ENCODE data around the gene RHEB. TPM values are rescaled to one million over a fixed set of nuclear protein-coding genes. Genes with fewer than 3 reads are reported as not detected.

RHEB gene
- total and polyA plus RNA-seq, 2 of the 4 experiments (the other 2 are of a cell fraction) = 19.7 to 67.2 TPM

GRCh38 chr7:151452680-151453325 is 66.9 kb downstream of the RHEB start:
- H4K5ac ChIP-seq (ENCODE audit: low read depth, low read length) = no peak overlapping the region
- no peak overlapping the region for H2AFZ ChIP-seq (replicated peaks; ENCODE audit: low read length, poor library complexity)
- H3K9me3 ChIP-seq (ENCODE audit: control insufficient read depth, insufficient read depth, low read length) = no peaks in the 10 kb centered on the region
- no peak overlapping the region for H2BK20ac ChIP-seq (ENCODE audit: low read depth, low read length)
- H3K4me1 ChIP-seq (ENCODE audit: control insufficient read depth, insufficient read depth, low read length) = no peaks in the 10 kb centered on the region; the same call in 1 of the 2 replicates
- no peak overlapping the region for H3K4me2 ChIP-seq (ENCODE audit: low read depth, low read length)
- H3K9ac ChIP-seq (ENCODE audit: low read depth, low read length) = no peak overlapping the region
- no peak overlapping the region for H2AK5ac ChIP-seq (ENCODE audit: low read depth, low read length)
- H3K27ac ChIP-seq (ENCODE audit: insufficient read depth, low read length) = no peak overlapping the region
- ChIA-PET CTCF (interaction anchor here (0.6 kb wide), 1 partner anchor 1069 kb away, joined by 8 read pairs; no protein-coding TSS in a partner anchor), POLR2A (ENCODE audit: unreplicated experiment) (no interaction called here)
- H3K9me1 ChIP-seq (ENCODE audit: insufficient read depth, low read length) = no peaks in the 10 kb centered on the region
- intact Hi-C loops (cut with micrococcal nuclease) (no loop called here), in situ Hi-C loops (cut with MboI; ENCODE audit: low sequenced_read_pairs) (loop anchor here (25.0 kb wide), 1 partner anchor 309 kb away; no protein-coding TSS in a partner anchor), dilution Hi-C loops (cut with HindIII; ENCODE audit: low sequenced_read_pairs, unreplicated experiment) (no loop called here)
- no peak overlapping the region for H2BK5ac ChIP-seq (ENCODE audit: low read depth, low read length, poor library complexity, severe bottlenecking)
- H3K36me3 ChIP-seq (ENCODE audit: control insufficient read depth, insufficient read depth, low read length) = no peaks in the 10 kb centered on the region
- no peak for TF ChIP-seq USF2 (IDR thresholded peaks at IDR 0.05; ENCODE audit: low read depth, low read length)
- no peak for TF ChIP-seq POLR2A (IDR thresholded peaks at IDR 0.05; ENCODE audit: low read depth, low read length)
- no peak for TF ChIP-seq CHD1 (IDR thresholded peaks at IDR 0.05; ENCODE audit: low read depth, low read length)
- TF ChIP-seq FOS (IDR thresholded peaks at IDR 0.05; ENCODE audit: low read depth, low read length) = no peak
- TF ChIP-seq SMC3 (IDR thresholded peaks at IDR 0.05; ENCODE audit: low read depth, low read length) = no peak
- TF ChIP-seq RAD21 (IDR thresholded peaks at IDR 0.05; ENCODE audit: low read length) = no peak
- no peak for TF ChIP-seq ELK1 (IDR thresholded peaks at IDR 0.05; ENCODE audit: borderline replicate concordance, low read depth, low read length)
- TF ChIP-seq CEBPB (IDR thresholded peaks at IDR 0.05; ENCODE audit: low read depth, low read length) = no peak
- TF ChIP-seq MAZ (IDR thresholded peaks at IDR 0.05; ENCODE audit: borderline replicate concordance, low read depth, low read length) = no peak
- TF ChIP-seq NFE2L2 (IDR thresholded peaks at IDR 0.05; ENCODE audit: low read depth, low read length) = no peak
- TF ChIP-seq RFX5 (IDR thresholded peaks at IDR 0.05; ENCODE audit: low read depth, low read length) = no peak
- TF ChIP-seq RCOR1 (IDR thresholded peaks at IDR 0.05; ENCODE audit: insufficient replicate concordance, low read length) = no peak
- TF ChIP-seq MAFK (IDR thresholded peaks at IDR 0.05; ENCODE audit: low read depth, low read length) = no peak
- TF ChIP-seq MXI1 (IDR thresholded peaks at IDR 0.05; ENCODE audit: borderline replicate concordance, low read depth, low read length) = no peak
- TF ChIP-seq BHLHE40 (IDR thresholded peaks at IDR 0.05; ENCODE audit: low read depth, low read length) = no peak
- TF ChIP-seq, protein P1, sequence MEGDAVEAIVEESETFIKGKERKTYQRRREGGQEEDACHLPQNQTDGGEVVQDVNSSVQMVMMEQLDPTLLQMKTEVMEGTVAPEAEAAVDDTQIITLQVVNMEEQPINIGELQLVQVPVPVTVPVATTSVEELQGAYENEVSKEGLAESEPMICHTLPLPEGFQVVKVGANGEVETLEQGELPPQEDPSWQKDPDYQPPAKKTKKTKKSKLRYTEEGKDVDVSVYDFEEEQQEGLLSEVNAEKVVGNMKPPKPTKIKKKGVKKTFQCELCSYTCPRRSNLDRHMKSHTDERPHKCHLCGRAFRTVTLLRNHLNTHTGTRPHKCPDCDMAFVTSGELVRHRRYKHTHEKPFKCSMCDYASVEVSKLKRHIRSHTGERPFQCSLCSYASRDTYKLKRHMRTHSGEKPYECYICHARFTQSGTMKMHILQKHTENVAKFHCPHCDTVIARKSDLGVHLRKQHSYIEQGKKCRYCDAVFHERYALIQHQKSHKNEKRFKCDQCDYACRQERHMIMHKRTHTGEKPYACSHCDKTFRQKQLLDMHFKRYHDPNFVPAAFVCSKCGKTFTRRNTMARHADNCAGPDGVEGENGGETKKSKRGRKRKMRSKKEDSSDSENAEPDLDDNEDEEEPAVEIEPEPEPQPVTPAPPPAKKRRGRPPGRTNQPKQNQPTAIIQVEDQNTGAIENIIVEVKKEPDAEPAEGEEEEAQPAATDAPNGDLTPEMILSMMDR (conservative IDR thresholded peaks at IDR 0.05; ENCODE audit: low read depth, low read length) = no peak
- no peak overlapping the region for H4K8ac ChIP-seq (ENCODE audit: low read depth in 2 of 2, low read length in 2 of 2)
- WGBS, 2 experiments (ENCODE audit: extremely low coverage in 2 of 2, insufficient read length in 1 of 2) = 63% methylated on average over 6 of the region's 15 CpGs; no CpG with 5 or more reads in 1 of the 2 experiments
- H3K79me1 ChIP-seq (ENCODE audit: low read depth in 1 of 2, low read length in 2 of 2) = no peaks in the 10 kb centered on the region
- no peak overlapping the region for H4K91ac ChIP-seq (ENCODE audit: insufficient read depth, low read depth, low read length)
- no peak overlapping the region for H3K56ac ChIP-seq (ENCODE audit: extremely low read depth, insufficient read depth, low read length)
- no peak overlapping the region for H2BK15ac ChIP-seq (ENCODE audit: low read depth, low read length)
- no peak overlapping the region for H2BK120ac ChIP-seq (ENCODE audit: low read depth, low read length)
- H3K27me3 ChIP-seq (ENCODE audit: control insufficient read depth, insufficient read depth, low read length) = no peaks in the 10 kb centered on the region; the same call in 1 of the 2 replicates
- no peak overlapping the region for H3K23ac ChIP-seq (ENCODE audit: low read depth, low read length)
- H3K14ac ChIP-seq (replicated peaks; ENCODE audit: low read depth, low read length) = no peak overlapping the region
- no peak overlapping the region for H2AK9ac ChIP-seq (replicated peaks; ENCODE audit: low read depth, low read length, poor library complexity)
- BruUV-seq (replicated peaks) = no TSS peak
- ATAC-seq (ENCODE audit: low read depth) (no peak), DNase-seq (no peak)
- no peak overlapping the region for H3K18ac ChIP-seq (ENCODE audit: low read depth, low read length)
- no peak overlapping the region for H3K4ac ChIP-seq (ENCODE audit: low read depth, low read length)
- H3K4me3 ChIP-seq (ENCODE audit: insufficient read depth, low read depth, low read length) = no peak overlapping the region
- no peaks in the 10 kb centered on the region for H4K20me1 ChIP-seq (ENCODE audit: insufficient read depth, low read length)
